Measurements from ENCODE around the gene TMPRSS15.
"Not testable (repeated sequence)": the region's sequence is repeated elsewhere in the genome, so short reads cannot be mapped to it uniquely, and the experiment has no call there.

The TMPRSS15 gene

DNA sequence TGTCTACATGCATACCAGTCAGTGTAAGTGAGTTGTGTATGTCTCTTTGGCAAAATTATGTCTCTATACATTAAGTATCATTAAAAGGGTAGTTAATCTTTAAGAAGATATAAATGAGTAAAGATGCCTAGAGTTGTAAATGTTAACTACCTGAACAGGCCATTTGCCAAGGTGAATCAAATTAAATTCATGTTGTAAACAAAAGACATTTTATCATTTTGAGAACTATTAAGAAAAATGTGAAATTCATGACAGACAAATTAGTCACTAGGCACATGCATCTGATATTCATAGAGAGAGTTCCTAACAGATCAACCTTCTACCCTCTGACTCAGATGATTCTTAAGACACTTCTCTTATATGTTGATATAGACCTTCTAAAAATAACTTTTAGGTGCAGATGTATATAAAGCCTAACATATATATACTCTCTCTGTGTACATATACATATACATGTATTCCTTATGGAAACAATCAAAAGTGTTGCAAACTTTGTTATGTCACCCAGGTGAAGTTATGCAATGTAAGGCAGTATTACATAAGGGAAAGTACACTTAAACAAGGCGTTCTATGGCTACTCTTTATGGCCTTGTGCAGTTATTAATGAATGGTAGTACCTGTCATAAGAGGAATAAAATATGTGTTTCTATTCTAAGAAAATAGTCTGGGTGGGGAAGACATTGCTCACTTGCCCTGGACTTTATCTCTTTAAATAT, at the start of gene TMPRSS15:
Gene TMPRSS15 (minus strand): TSS at position 51 of the 716 bp plus-strand sequence. CDS start 163 bp downstream, outside the sequence.
- no peak for DNase-seq

DNA sequence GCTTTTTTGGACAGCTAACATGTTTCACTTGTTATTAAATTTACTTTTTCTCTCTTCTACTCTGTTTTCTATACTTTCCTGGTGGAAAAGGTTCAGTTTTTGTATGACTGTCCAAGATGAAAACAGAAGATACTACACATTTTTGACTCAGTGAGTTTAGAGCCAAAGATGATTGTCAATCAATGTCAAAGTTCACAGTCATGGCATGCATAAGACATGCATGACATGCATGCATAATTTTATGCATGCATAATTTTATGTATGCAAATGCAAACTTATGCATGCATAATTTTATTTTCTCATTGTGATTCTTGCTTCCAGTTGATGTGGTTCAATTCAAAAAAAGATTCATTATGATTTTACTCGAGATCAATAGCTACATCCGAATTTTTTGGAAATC, 48.1 kb upstream of the TMPRSS15 start:
- DNase-seq, result no peak

DNA sequence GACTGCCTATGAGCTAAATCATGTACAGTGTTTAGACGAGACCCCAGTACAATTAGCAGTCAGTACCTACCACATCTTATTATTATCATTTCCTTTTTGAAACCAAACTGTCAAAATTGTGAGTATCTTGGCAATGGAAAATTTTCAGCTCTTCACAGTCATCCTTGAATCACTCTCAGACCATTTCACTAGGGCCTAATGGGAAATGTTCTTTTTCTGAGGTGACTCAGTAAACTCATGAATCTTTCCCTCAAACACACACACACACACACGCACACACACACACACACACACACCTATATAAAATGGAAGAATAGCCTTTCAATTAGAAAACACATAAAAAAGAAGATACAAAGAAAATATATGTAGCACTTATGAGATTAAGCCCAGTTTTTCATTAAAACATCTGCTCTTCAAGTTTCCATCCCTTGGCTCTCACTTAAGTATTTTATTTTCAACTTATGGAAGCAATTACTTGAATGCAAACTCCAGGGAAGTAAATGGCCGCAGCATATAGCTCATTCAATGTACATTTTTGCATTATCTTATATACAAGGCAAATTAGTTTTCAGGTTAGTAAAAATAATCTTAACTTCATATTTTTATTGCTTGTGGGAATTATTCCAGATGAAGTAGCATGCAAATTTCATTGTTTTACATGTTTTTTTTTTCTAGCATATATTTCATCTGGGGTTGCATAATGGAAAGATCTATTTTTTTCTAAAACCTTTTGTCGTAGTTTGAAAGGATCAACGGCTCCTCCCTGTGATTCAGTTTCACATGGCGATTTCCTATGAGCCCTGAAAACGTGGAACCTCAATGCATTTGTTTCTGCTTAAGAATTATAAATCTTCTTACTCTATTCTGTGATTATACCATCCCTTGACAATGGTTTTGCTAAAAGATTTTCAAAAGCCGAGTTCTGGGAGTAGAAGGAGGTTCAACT, 46.3 kb upstream of the TMPRSS15 start:
- no peak for DNase-seq

DNA sequence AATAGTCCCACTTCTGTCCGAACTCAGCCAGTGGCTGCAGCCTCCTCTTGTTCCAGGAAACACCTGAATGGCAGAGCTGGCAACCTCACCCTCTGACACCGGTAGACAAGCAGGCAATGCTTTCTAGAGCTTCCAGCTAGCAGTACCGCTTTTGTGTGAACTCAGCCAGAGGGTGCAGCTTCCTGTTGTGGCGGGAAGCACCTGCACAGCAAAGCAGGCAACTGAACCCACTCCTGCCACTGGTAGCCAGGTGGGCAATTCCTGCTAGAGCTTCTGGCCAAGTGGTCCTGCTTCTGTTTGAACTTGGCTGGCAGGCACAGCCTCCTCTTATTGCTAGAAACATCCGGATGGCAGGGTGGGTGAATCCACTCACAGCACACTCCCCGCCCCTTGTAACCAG, 40.1 kb upstream of the TMPRSS15 start:
- peak; percentile 82 for DNase-seq

DNA sequence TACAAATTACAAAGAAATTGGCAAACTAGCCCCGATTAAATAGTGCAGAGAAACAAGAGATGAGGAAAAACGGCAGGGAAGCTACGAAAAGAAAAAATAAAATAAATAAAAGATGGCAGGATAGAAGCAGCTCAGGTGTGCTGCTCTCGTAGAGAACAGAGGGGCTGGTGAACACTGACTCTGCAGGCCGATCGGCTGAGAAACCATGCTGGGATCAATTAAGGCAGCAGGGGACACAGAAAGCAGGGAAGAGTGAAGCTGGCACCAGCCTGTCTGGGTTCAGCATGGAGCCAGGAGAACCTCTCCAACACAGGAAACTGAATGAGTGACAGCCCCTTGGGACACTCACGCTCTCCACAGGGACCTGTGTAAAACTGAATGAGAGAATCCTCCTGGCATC, 39.5 kb upstream of the TMPRSS15 start:
- peak; percentile 78 for DNase-seq

DNA sequence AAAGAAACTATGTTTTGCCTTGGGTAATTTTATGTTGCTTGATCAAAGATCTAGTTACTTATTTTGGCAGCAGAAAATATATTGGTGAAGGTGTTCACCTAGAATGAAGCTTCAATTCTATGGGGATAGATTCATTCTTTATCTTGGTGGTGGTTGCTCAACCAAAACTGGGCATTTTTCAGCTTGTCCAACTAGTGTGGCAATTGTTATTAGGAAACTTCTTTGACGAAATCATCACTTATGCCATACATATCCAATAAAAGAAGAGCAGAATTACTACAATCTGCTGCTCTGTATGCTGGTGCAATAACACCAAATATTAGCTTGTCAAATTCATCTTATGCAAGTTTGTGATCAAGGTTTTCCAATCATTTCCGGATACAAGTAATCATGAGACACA, 26.8 kb upstream of the TMPRSS15 start:
- no peak for DNase-seq

DNA sequence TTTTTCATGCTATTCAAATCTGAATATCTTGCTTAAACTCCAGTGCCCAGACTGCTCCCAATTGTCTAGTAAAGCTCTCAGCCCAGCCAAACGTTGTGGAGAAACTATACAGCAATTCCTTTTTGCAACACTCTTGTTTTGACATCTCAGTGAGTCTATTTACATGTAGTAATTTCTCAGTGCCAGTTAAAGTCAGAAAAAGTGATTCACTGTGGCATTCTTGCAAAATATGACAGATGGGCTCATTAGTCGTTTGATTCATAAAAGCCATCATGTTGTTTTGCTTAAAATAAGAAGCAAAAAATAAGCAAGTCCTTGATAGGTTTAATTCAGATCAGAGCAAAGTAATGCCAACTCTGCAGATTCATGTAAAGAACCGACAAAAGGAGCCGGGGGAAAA, 20.7 kb upstream of the TMPRSS15 start:
- no peak for DNase-seq

DNA sequence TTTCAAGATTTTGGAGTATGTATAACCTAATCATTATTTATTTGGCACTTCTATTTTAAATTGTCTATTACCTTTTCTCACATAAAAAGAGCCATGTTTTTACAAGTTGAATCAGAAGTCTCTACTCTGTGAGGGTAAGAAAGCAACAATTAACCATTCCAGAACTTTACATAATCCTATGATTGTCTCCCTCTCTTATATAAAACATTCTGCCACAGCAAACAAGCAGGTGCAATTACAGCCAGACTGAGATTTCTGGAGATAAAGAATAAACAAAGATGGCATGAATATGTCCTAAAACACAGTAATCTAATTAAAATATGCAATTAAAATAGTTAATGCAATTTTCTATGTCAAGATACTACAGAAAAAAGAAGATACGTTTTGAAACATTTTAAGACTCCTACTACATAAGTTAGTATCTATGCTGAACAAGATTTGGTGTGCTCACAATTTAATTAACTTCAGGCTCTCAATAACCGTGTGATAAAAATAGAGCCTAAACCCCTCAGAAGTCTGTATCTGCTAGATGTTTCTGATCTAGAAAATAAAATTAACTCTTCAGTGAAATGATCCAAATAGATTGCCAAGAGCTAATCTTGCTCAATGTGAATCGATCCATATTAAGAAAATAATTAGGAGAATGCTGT, 13.7 kb upstream of the TMPRSS15 start:
- no peak for DNase-seq

DNA sequence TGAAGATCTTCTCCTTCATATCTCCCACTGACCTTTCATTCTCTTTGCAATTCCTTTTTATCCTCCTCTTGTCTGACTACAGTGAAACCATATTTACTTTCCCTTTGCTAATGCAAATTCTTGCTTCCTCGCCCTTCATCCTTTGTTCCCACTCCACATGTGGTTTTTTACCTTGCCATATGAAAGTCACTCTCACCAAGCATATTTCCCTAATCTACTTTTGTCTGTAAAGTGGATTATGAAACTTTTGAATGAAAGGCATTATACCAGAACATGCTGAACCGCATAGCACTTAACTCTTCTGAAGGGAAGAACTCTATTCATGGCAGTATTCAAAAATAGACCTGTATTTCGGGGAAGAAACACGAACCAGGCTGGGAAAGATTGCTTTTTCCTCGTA, 8.0 kb upstream of the TMPRSS15 start:
- no peak for DNase-seq

DNA sequence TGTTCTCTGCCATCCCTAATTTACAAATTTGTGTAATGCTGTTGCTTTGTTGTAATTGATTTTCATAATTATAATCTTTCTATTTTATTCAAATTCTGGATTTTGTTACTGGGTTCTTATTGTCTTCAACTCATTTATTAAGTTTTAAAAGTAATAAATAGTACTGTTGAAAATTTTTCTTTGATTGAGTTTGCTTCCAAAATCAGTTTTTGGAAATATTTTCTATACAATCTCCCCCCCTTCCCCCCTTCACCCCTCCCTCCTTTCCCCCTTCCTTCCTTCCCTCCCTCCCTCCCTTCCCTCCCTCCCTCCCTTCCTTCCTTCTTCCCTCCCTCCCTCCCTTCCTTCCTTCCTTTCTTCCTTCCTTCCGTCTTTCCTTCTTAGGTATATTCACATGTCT, 6.0 kb upstream of the TMPRSS15 start:
- DNase-seq, result no peak

DNA sequence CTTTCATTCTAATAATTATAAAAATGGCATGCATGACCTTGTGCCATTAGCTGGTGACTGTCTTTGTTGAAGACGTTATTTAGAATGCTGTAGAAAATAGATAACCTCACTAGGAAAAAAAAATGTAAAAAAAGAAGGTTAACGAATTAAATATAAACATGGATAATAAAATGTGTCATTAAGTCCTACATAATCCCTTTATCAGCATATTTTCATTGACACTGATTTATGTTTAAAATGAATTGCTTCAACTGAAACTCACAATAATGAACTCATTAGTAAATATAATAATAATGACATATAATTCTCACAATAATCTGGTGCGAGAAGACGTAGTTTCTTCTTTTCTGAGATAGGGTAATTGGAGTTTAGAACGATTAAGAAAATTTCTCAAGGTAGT, 4.7 kb downstream of the TMPRSS15 start:
- no peak for DNase-seq

DNA sequence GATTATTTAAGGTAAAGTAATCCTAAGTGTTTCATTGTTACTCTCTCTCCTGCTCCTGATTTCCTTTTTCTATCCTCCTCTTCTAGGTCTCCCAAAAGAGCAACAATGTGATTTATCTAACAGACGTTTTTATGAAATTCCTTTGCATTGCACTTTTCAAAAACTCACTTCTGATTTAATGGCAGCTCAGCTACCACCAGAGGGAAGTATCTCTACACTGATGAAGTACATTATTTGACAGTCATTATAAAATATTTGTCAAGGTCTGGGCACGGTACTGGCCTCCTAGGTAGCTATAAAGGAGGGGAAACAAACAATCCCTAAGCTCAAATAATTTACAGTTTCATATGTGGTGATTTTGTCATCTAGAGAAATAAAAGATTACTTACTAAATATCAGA, 15.6 kb downstream of the TMPRSS15 start:
- DNase-seq, result no peak

DNA sequence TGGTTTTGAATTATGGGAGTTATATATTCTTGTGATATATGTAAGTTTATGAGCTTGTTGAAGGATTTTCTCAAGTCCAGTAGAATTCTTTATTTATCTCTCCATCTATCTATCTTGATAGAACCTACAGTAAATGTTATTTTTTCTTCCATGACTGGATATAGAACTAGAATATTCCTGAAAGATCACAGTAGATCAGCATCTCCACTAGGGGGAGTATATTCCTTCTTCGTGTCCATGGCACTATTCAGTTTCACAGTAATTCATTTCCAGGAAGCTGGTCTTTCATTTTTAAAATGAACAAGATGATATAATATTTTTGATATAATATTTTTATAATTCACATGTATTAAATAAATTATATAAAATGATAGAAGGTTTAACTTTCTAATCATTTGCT, 18.8 kb downstream of the TMPRSS15 start:
- DNase-seq, result peak; percentile 46

DNA sequence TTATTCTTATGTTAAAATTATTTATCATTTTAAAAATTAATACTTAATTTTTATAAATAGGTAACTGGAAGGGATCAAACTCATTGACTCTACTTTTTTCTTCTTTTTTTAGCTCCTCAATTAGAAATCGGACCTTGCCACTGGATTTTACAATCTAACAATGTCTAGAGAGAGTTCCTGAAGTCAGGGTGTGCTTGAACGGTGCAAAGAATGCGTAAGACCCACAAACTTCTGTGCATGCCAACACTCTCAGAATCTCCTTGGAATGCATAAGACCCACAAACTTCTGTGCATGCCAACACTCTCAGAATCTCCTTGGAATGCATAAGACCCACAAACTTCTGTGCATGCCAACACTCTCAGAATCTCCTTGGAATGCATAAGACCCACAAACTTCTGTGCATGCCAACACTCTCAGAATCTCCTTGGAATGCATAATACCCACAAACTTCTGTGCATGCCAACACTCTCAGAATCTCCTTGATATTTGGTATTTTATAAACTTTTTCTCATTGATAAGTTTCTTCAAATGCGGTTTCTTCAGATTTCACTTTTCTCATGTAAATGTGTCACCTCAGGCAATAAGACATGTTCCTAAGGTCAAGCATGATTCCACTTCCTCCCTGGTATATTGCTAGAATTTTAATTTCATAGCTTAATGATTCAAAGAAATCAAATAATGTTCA, 20.5 kb downstream of the TMPRSS15 start:
- DNase-seq, result not testable (repeated sequence)

DNA sequence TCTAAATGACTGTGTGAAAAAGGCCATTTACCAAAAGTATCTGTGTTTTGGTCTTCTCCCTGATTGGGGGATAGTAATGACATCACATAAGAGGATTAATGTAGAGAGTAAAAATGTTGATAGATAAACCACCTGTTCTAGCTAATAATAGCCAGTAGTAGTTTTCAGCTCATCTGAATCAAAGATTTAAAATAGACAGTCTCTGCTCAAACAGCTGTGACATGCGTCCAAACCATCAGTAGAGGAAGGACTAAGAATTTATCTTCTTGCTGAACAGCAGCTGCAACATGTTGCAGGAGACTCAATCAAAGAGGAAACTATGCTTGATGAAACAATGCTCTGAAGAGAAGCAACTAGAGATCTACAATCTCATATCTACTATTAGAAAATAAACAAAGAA, 21.4 kb downstream of the TMPRSS15 start:
- DNase-seq, result no peak

DNA sequence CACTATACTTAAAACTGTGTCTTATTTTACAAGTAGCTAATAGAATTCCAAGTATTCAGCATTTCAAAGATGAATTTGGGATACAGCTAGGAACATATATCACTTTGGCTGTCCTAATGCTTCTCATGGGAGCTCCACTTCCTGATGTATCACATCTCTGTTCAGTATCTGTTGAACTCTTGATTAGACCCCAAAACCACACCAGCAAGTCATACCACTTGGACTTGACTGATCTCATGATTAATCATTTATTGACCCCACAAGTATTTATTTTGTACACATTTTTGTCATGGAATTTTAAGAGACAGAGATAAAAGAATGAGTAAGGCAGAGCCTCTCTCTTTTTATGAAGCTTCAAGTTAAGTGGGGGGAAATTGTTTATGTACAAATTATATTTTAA, 30.0 kb downstream of the TMPRSS15 start:
- DNase-seq, result no peak

DNA sequence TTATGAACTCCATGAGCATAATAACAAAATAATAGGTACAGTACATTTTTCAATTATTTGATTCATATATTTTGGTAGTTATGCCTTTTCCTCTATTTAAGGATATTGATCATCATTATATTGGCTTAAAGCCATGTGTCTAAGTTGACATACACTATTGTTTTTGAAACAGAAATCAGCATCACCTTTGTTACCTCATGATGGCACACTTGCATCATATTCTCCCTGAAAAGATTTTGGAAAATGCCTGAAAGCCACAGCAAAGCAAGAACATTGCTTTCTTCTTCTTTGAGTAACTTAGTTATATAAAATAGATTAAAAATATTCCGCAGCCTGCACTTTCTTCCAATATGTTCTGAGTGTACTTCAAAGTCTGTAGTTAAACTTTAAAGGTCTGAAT, 33.3 kb downstream of the TMPRSS15 start:
- no peak for DNase-seq

DNA sequence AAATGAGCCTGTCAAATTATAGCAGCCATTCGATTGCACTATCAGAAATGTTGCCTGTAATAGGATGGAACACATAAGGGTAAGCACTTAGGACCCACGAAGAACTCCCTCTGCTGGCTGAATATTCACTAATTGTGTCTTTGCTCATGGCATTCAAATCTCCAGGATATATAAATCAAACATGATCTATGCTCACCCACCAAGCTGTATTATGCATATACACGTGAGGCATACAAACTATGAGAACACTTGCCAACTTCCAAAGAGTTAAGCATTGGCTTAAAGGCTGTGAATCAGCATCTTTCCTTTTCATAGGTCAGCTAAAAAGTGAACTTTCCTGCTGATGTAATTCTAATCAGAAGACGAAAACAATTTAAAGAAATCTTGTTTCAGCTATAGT, 34.5 kb downstream of the TMPRSS15 start:
- DNase-seq, result peak; percentile 44

DNA sequence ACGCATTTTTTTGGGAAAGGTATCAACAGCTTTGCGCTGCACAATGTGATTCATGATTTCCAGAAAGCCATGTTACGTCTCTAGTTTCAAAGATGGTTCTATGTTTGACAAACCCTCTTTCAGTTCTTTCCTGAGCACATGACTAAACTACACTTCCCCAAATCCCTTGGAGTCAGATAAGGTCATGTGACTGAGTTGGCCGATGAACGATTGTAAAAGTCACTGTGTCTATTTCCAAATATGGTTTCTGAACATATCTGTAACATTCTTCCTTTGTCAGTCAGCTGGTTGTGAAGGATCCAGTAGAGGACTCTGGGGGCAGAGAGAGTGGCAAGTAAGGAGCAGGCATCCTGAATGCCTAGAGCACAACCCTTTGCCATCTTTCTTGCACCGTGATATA, 35.4 kb downstream of the TMPRSS15 start:
- no peak for DNase-seq

DNA sequence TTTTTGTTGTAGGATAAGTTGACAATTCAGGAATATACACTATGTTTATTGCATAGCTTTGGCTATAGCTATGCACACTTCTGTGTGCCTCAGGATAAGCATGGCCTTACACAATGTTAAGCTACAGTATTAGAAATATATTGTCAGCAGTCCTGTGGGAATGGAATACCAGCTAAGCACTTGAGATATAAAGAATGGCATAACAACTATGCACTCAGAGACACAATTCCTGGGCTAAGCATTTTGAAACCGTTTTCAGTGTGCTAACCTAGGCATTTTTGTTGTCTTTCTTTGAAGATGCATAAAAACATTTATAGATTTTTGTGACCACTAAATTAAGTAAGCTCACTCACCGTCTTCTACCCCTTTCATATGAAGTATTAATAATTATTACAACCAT, 46.8 kb downstream of the TMPRSS15 start:
- no peak for DNase-seq

DNA sequence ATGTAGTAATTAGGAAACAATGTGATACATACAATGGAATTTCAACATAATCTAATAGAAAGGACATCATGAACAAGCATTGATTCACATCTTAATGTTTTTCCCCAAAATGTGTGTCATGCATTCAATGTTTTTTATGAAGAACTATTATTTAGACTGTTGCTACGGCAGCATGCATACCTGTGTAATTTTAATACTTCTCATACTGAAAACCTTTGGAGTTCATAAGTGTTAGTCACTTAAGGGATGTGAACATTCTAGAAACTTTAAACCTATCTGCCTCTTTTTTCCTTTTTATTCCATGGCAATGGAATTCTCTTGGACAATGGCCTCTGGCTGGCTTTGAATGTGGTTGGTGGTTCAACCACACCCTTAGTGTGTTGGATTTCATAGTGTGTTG, 48.6 kb downstream of the TMPRSS15 start:
- no peak for DNase-seq

DNA sequence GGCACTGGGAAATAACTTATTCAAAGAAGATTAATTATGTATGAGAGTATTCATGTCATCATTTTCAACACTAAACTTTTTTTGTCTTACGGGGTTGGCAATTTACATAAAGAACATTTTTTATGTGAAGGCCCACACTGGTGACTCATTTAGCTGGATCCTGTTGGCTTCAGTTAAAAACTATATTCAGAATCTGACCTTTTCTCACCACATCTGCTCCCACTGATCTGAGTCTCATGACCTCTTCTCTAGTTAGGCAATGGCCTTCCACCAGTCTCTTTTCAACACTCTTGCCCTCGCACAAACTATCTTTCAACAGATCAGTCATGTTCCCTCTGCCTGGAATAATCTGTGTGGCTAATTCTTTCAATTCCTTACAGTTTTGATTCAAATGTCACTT, 53.4 kb downstream of the TMPRSS15 start:
- DNase-seq, result no peak

DNA sequence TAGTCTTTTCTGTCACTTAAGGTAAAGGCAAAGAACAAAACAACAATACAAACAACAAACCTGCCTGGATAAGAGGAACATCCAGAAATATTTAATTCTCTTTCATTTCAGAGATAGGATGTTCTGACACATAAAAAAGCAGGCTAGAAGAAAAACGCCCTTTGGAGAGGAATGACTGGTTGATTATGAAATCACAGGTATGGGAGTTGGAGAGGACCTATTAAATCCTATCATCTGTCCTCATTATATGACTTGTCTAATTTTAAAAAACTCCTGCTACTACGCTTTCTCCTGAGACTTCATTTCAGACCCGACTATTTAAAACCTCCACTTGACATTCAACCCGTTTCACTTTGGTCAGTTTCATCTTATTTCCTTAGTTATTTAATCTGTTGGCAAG, 54.1 kb downstream of the TMPRSS15 start:
- DNase-seq, result no peak

Data from NCI-H1092 (cell line).